ENCODE measurements around the gene SYNPO.

Gene SYNPO

GRCh38 chr5:150625831-150626746 lies 14.4 kb upstream of the SYNPO start:
- no peak for DNase-seq

- no peak for DNase-seq
These were observed 13.6 kb upstream of the SYNPO start for GRCh38 chr5:150626853-150627276.

DNA sequence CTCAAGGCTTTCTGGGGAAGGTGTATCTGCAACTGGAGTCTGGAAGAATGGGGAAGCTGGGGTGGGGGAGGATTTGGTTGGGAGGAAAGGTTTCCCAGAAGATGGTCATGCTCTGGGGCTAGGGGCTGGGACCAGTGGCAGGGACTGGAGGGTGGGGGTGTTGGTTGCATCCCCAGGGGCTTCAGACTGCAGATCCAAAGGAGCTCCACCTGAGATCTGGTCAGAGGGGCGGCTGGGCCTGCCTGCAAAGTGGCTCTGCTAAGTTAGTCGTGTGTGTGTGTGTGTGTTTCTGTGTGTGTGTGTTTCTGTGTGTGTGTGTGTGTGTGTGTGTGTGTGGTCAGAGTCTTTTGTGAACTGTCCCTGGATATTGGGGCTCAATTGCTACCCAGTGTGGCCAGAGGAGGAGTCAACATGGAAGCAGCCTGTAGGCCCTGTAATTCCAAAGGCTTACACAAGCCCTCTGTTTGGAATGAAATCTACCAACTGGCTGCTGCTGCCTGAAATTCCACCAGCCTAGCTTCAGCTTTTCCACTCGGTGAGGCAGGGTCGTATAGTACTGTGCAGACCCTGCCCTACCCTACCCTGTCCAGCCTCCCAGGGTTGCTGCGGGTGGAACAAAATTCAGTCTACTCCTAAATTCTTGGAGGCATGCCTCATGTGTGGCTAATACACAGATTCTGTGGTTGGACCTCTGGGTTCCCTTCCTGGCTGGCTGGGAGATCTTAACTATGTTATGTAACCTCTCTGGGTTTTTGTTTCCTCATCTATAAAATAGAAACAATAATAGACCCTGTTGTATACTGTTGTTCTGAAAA lies 12.5 kb upstream of the SYNPO start:
- peak; percentile 46 for DNase-seq

- no peak for DNase-seq
These were observed 11.4 kb upstream of the SYNPO start for GRCh38 chr5:150628936-150629485.

DNA sequence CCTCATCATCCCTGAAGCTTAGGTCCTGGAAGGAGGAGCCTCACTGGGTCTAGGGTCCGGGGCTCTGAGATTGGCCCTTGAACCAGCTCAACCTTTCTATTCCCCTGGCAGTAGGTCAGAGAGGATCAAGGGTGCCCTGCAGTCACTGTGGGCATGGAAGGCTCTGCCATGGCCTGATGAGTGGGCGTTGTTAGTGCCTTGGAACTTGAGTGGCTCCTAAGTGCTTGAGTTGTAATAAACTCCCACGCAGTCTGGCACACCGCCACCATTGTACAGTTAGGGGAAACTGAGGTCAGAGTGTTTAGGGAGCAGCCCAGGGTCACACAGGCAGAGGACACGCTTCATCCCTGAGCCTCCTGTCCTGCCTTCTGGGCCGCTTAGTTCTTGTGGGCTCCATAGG lies 10.4 kb upstream of the SYNPO start:
- DNase-seq = no peak

- no peak for DNase-seq
These were observed 9.8 kb upstream of the SYNPO start for GRCh38 chr5:150630461-150631325.

- no peak for DNase-seq
These were observed 9.1 kb upstream of the SYNPO start for GRCh38 chr5:150631326-150631701.

GRCh38 chr5:150632305-150633160 lies 7.9 kb upstream of the SYNPO start:
- DNase-seq = no peak

DNA sequence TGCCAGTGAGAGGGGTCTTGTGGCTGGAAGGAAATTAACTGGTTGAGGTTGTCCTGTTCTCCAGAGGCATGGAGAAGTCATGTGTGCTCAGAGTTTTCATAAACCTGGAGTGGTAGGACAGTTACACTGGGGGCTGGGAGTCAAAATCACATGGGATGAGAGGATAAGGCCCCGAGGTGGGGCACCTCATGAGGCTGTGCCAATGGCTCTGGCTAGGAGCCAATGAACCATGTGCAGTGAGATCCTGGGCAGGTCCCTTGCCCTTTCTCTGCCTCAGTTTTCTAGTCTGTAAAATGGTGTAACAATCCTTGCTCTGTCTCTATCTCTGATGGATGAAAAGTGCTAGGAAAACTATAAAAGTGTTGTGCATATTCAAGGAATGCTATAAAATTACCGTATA lies 7.0 kb upstream of the SYNPO start:
- no peak for DNase-seq

DNA sequence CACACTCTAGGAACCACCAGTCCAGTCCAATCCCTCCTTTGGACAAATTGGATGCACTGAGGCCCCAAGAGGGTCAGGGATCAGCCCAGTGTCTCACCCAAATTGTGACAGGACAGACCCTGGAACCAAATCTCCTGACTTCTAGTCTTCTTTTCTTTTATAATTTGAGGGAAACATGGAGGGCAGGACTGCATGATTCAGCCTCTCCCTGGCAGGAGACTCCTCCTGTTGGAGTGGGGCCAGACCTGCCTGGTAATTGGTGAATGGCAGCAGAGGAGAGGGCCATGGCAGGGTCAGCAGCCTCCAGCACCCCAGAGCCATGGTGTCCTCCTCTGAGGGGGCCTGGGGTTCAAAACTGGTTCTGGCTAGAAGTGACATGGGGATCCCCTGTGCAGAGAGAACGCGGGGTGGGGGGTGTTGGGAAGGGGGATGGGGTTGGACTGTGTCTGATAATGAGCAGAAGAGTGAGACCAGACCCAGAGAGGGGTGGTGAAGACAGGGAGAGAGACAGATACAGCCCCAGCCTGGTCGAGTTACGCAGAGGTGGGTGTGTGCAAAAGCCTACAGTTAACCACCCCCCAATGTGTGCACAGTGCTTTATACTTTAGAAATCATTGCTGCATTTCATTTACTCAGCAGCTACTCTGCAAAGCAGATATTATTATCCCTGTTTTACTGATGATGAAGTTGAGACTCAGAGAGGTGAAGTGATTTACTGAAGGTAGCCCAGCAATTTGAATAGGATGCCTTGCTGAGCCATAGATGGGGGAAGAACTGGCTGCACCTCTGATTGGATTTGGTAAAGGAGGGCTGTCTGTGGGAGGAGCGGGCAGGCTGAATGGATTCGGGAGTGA lies 3.8 kb upstream of the SYNPO start:
- DNase-seq = peak; percentile 73

GRCh38 chr5:150637245-150638052 lies 3.0 kb upstream of the SYNPO start:
- peak; percentile 90 for DNase-seq

- DNase-seq = no peak
These were observed 2.4 kb upstream of the SYNPO start for GRCh38 chr5:150638053-150638444.

- DNase-seq = no peak
These were observed 1.7 kb upstream of the SYNPO start for GRCh38 chr5:150638488-150639376.

- DNase-seq = no peak
These were observed 1.1 kb upstream of the SYNPO start for GRCh38 chr5:150639377-150639692.

- no peak for DNase-seq
These were observed 709 bp upstream of the SYNPO start for GRCh38 chr5:150639751-150640150.

GRCh38 chr5:150641006-150641570 lies 628 bp downstream of the SYNPO start:
- DNase-seq = peak; percentile 81

GRCh38 chr5:150641824-150642566 lies 1.5 kb downstream of the SYNPO start:
- no peak for DNase-seq

DNA sequence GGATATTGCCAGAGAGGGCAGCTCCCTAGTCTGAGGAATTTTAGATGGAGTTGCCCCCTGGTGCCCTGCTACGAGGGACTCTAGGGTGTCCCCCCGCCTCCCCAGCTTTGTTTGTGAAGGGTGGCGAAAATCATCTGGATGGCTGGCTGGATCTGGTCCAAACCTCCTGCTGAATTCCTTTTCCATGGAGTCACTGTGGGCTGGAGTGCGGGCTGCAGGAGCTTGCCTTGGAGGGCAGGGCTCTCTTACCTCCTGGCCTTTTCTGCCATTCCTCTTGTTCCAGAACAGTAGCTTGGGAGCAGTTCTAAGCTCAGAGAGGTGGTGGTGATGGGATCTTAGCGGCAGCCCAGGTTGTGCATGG lies 2.1 kb downstream of the SYNPO start:
- DNase-seq = peak; percentile 89
